Gastrocnemius medialis (tissue), 4 donors: Measurements from ENCODE around the gene SKAP2. TPM values are rescaled to one million over a fixed set of nuclear protein-coding genes. Genes with fewer than 3 reads are reported as not detected.

Experiments used
- ATAC-seq, 2 donors: fragments of 150-250 bp; one replicate each; pipeline ENCODE4 v1.9.1; 2016
- DNase-seq, 2 donors: peaks; one replicate each; pipeline ENCODE4 v3.0.0-alpha.2; 2019
- H3K27ac ChIP-seq, 4 donors: fragments of 200-600 bp; sonication (generic); 1 replicate in 1 of 4; 2 replicates in 3 of 4; pipeline ENCODE4 v1.5.1; 2016 to 2018; ENCODE audit warnings: mild to moderate bottlenecking in 2 of 4, moderate library complexity in 1 of 4
- H3K27me3 ChIP-seq, 3 donors: fragments of 200-600 bp; sonication (generic) in 2 of 3; 1 replicate in 1 of 3; 2 replicates in 2 of 3; pipeline versions ENCODE4 v1.5.1 to v1.6.0; 2016 to 2019; ENCODE audit warnings: mild to moderate bottlenecking in 1 of 3, moderate library complexity in 1 of 3
- H3K36me3 ChIP-seq, 2 donors: fragments of 200-600 bp; sonication (generic) in 1 of 2; one replicate each; pipeline ENCODE4 v1.5.1; 2017 to 2018
- H3K4me1 ChIP-seq, 2 donors: fragments of 200-600 bp; sonication (generic) in 1 of 2; one replicate each; pipeline ENCODE4 v1.5.1; 2016 to 2017; ENCODE audit warnings: mild to moderate bottlenecking in 2 of 2
- H3K4me3 ChIP-seq, 4 donors: fragments of 200-600 bp; sonication (generic) in 3 of 4; 1 replicate in 1 of 4; 2 replicates in 3 of 4; pipeline ENCODE4 v1.5.1; 2016 to 2019; ENCODE audit warnings: mild to moderate bottlenecking in 2 of 4
- H3K9me3 ChIP-seq, 3 donors: fragments of 200-600 bp; sonication (generic) in 2 of 3; 1 replicate in 1 of 3; 2 replicates in 2 of 3; pipeline ENCODE4 v1.5.1; 2016 to 2019
- CTCF ChIP-seq, 5 experiments: fragments of 450-650 bp in 3 of 5; fragments of 200-600 bp in 2 of 5; sonication (generic) in 2 of 5; IDR thresholded peaks in 4 of 5; conservative IDR thresholded peaks in 1 of 5; 1 replicate in 4 of 5; 2 replicates in 1 of 5; pipeline ENCODE4 v1.5.1; 2016 to 2019; ENCODE audit warnings: antibody characterized with exemption in 5 of 5, mild to moderate bottlenecking in 3 of 5, moderate library complexity in 3 of 5
- POLR2A ChIP-seq, 2 donors: fragments of 450-650 bp; IDR thresholded peaks; one replicate each; pipeline ENCODE4 v1.6.1; 2017; ENCODE audit warnings: antibody characterized with exemption in 2 of 2, mild to moderate bottlenecking in 2 of 2, moderate library complexity in 2 of 2
- in situ Hi-C, 4 donors: fragments of 200-750 bp; cut with MboI; loops; one replicate each; pipeline versions ENCODE4 v1.15.0 to v1.8.0; 2017; ENCODE audit warnings: low sequenced_read_pairs in 4 of 4
- intact Hi-C: fragments of 100-400 bp; cut with DNase I; formaldehyde crosslinking; loops from one replicate; pipeline ENCODE4 v1.15.1; 2023; ENCODE audit warnings: low total_unique reads
- total RNA-seq, 4 donors: library from RNA; depleted of rRNA; stranded (reverse); fragments of >200 nt; gene quantifications; one replicate each; pipeline versions ENCODE4 v1.1.0 to v1.2.3, GENCODE V29; 2016

The SKAP2 gene
- total RNA-seq, 4 donors from 2014 or later, result 6.1 to 23.5 (median 17.1) TPM

DNA sequence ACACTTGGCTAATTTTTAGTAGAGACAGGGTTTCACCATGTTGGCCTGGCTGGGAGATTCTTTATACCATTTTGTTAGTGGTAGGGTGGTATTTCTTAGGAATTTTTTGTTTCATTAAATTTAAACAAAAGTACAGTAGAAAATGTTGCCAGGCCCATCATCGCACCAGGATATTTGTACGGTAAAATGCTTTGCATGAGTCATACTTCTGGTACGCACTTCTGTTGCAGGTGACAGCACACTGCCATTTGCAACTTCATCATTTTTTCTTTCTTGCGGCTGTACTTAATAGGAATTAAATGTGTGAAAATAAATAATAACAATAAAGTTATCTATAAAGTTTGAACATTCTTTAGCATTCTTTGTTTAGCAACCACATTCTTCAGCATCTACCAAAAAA lies 195.6 kb downstream of the SKAP2 start:
- peaks cover 0 to 5% of the 10 kb centered on the region in 2 donors for H3K4me1 ChIP-seq
- intact Hi-C loops (loop anchor here (5.0 to 10.0 kb wide), 2 partner anchors 574 to 777 kb away; no protein-coding TSS in a partner anchor), in situ Hi-C loops (loop anchor here (5.0 to 25.0 kb wide), 3 partner anchors 302 to 774 kb away; no protein-coding TSS in a partner anchor)
- DNase-seq (no peak), ATAC-seq (no peak)
- no peaks in the 10 kb centered on the region for H3K36me3 ChIP-seq
- no peaks in the 10 kb centered on the region for H3K9me3 ChIP-seq
- no peak overlapping the region for H3K4me3 ChIP-seq
- TF ChIP-seq CTCF (IDR thresholded peaks at IDR 0.05 in 4 of 5, conservative IDR thresholded peaks at IDR 0.05 in 1 of 5) (no peak), POLR2A (IDR thresholded peaks at IDR 0.05) (no peak)
- peaks cover 0 to 3% (median 0%) of the 10 kb centered on the region in 3 donors for H3K27me3 ChIP-seq
- H3K27ac ChIP-seq, result no peak overlapping the region

DNA sequence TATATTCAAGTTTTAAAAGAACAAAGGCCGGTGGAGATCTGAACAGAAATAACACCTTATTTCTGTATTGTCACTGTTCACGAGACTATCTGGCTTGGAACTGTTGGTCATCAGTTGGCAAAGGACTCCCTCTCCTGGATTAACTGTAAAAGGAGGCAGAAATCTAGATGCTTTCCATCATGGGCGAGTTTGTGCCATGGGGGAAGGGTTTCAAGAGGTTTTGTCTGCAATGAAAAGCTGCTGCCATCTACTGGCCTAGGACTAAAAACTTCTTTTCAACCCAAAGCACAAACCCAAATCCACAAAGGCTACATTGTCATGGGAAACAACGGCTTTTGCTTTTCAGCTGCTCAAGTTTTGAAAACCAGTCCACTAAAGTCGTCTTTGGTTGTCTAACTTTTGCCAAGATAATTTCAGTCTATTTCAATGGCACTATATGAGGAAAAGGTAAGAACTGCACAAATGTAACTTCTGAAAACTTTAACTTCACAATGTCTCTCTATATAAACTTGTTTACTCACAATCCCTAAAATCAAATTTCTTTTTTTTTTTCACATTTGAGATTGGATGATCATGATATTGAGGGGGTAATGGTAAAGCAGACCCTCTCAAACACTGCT lies 196.8 kb downstream of the SKAP2 start:
- H3K36me3 ChIP-seq, result no peaks in the 10 kb centered on the region
- intact Hi-C loops, result loop anchor here (1.0 to 10.0 kb wide), 3 partner anchors 298 to 775 kb away; no protein-coding TSS in a partner anchor
- H3K4me3 ChIP-seq, result no peak overlapping the region
- peak; percentile 44 to 74 (median 64) for TF ChIP-seq CTCF (IDR thresholded peaks at IDR 0.05 in 4 of 5, conservative IDR thresholded peaks at IDR 0.05 in 1 of 5)
- TF ChIP-seq POLR2A (IDR thresholded peaks at IDR 0.05), result no peak
- H3K27ac ChIP-seq, result no peak overlapping the region
- peaks cover 0 to 5% of the 10 kb centered on the region in 2 donors for H3K4me1 ChIP-seq
- no peaks in the 10 kb centered on the region for H3K9me3 ChIP-seq
- peak; percentile 27 to 29 for DNase-seq
- in situ Hi-C loops, result loop anchor here (5.0 to 25.0 kb wide), 3 partner anchors 300 to 773 kb away; no protein-coding TSS in a partner anchor
- ATAC-seq, result peak; percentile 81 to 82
- H3K27me3 ChIP-seq, result peaks cover 0 to 3% (median 0%) of the 10 kb centered on the region in 3 donors

- TF ChIP-seq CTCF (IDR thresholded peaks at IDR 0.05 in 4 of 5, conservative IDR thresholded peaks at IDR 0.05 in 1 of 5), result no peak
- no peaks in the 10 kb centered on the region for H3K36me3 ChIP-seq
- H3K4me1 ChIP-seq, result peaks cover 0 to 5% of the 10 kb centered on the region in 2 donors
- ATAC-seq (peak in 1 of 2 donors; percentile 72), DNase-seq (no peak)
- H3K27ac ChIP-seq, result peak overlapping the region in 1 of 4 donors; percentile 29
- H3K9me3 ChIP-seq, result no peaks in the 10 kb centered on the region
- in situ Hi-C loops, result loop anchor here (5.0 to 25.0 kb wide), 3 partner anchors 298 to 770 kb away; no protein-coding TSS in a partner anchor
- no peak overlapping the region for H3K4me3 ChIP-seq
- H3K27me3 ChIP-seq, result peaks cover 0 to 15% (median 0%) of the 10 kb centered on the region in 3 donors
- intact Hi-C loops, result loop anchor here (5.0 to 10.0 kb wide), 2 partner anchors 570 to 773 kb away; no protein-coding TSS in a partner anchor
These were observed 199.5 kb downstream of the SKAP2 start for GRCh38 chr7:26664735-26665416.

- Histone ChIP-seq H3K36me3 (no peaks in the 10 kb centered on the region), H3K4me3 (no peak overlapping the region), H3K4me1 (peaks cover 0 to 5% of the 10 kb centered on the region in 2 donors), H3K9me3 (no peaks in the 10 kb centered on the region), H3K27ac (no peak overlapping the region), H3K27me3 (peaks cover 0 to 17% (median 0%) of the 10 kb centered on the region in 3 donors)
- in situ Hi-C loops (loop anchor here in 3 of 4 donors (10.0 to 25.0 kb wide), 2 partner anchors 577 to 769 kb away; no protein-coding TSS in a partner anchor), intact Hi-C loops (loop anchor here (10.0 kb wide), 1 partner anchor 569 kb away; no protein-coding TSS in a partner anchor)
- TF ChIP-seq CTCF (IDR thresholded peaks at IDR 0.05 in 4 of 5, conservative IDR thresholded peaks at IDR 0.05 in 1 of 5), result no peak
- TF ChIP-seq POLR2A (IDR thresholded peaks at IDR 0.05), result no peak
- ATAC-seq (no peak), DNase-seq (no peak)
These were observed 200.1 kb downstream of the SKAP2 start for GRCh38 chr7:26664274-26664673.
